DLD1 (cell line): ENCODE measurements around the gene PEX7.
"Not testable (repeated sequence)": the region's sequence is repeated elsewhere in the genome, so short reads cannot be mapped to it uniquely, and the experiment has no call there.

Experiments used
- in situ Hi-C: cut with HindIII; loops from 2 replicates; pipeline ENCODE4 v1.10.0; 2017; ENCODE audit warnings: low sequenced_read_pairs

Gene PEX7

GRCh38 chr6:136950436-136951126 is 128.2 kb downstream of the PEX7 start:
- in situ Hi-C loops, result no loop called here

GRCh38 chr6:136952714-136953260 is 130.4 kb downstream of the PEX7 start:
- in situ Hi-C loops, result no loop called here

- in situ Hi-C loops, result no loop called here
Measured at GRCh38 chr6:136955123-136955522, 132.7 kb downstream of the PEX7 start.

GRCh38 chr6:136956590-136957544 is 134.5 kb downstream of the PEX7 start:
- in situ Hi-C loops, result no loop called here

- in situ Hi-C loops, result no loop called here
Measured at GRCh38 chr6:136958168-136958567, 135.8 kb downstream of the PEX7 start.

GRCh38 chr6:136959471-136959891 is 137.1 kb downstream of the PEX7 start:
- in situ Hi-C loops, result no loop called here

- in situ Hi-C loops, result not testable (repeated sequence)
Measured at GRCh38 chr6:136959935-136960334, 137.5 kb downstream of the PEX7 start.

GRCh38 chr6:136960781-136961180 is 138.4 kb downstream of the PEX7 start:
- in situ Hi-C loops, result no loop called here

GRCh38 chr6:136961848-136962247 is 139.5 kb downstream of the PEX7 start:
- in situ Hi-C loops, result no loop called here

- in situ Hi-C loops, result no loop called here
Measured at GRCh38 chr6:136962661-136963060, 140.3 kb downstream of the PEX7 start.

DNA sequence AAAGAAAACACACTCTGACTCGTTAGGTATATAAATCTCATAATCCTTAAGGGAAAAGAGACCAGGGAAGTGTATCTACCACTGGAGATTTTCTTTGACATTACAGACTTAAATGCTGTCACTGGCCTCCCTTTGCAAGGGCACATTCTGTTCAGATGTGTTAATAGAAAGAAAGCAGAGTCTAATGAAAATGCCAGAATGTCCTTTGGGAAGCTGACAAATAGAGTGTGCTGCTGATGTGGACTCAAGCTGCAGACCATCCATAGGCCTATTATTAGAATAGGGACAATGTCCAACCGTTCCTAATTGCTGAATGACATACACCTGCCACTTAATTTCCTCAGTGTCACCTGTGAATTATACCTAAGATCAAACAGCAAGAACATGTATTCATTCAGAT is 140.9 kb downstream of the PEX7 start:
- in situ Hi-C loops, result no loop called here
